ENCODE measurements around the gene RRAD.
A peak's percentile ranks its signal among the peaks of the same experiment; 100 is the strongest.

Gene RRAD

DNA sequence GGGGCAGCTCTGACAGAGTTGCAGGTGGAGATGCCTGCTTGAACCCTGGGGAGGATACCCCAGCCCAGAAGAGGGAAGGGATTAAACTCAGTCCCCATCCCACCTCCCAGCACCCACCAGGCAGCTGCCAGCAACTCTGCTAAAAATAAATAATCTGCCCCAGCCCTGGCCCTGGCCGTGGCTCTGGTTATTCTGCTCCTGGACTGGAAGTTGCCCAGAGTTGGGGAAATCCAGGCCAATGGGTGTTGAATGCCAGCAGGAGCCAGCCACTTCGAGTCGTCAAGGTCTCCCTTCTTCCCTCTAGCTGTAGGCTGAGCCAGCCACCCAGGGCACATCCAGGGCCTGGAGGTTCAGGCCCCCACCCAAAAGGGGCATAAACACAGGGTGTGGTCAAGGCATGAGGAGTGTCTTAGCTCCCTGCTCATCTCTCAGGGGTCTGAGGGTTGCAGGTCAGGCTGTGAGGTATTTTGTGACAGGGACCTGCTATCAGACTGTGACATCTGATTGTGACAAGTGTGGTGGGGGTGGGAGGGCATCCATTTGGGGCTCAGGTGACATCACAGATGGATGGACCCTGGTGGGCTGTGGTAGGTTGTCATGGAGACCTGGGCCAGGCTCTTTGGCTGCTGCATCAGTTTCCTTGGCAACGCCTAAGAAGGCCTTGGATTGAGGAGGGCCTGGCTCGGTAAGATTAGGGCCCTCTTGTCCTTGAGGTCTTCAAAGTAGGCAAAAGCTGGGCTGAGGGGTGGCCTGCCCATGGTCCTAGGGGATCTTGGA is 1.0 kb upstream of the RRAD start:
- Histone ChIP-seq H3K4me1 (ENCODE audit: control insufficient read depth, insufficient read depth, low read length, poor library complexity, severe bottlenecking) (peaks cover 6% of the 10 kb centered on the region), H3K9me3 (ENCODE audit: control insufficient read depth, low read length) (no peaks in the 10 kb centered on the region), H3K4me3 (ENCODE audit: insufficient read depth, low read depth, low read length, poor library complexity, severe bottlenecking) (no peak overlapping the region), H3K36me3 (ENCODE audit: control insufficient read depth, insufficient read depth, low read length) (no peaks in the 10 kb centered on the region), H3K27me3 (replicated peaks; ENCODE audit: control insufficient read depth, insufficient read depth, low read length, poor library complexity, severe bottlenecking) (peaks cover 12% of the 10 kb centered on the region), H3K27ac (ENCODE audit: insufficient read depth, low read length, poor library complexity, severe bottlenecking) (no peak overlapping the region)
- no peak for DNase-seq

DNA sequence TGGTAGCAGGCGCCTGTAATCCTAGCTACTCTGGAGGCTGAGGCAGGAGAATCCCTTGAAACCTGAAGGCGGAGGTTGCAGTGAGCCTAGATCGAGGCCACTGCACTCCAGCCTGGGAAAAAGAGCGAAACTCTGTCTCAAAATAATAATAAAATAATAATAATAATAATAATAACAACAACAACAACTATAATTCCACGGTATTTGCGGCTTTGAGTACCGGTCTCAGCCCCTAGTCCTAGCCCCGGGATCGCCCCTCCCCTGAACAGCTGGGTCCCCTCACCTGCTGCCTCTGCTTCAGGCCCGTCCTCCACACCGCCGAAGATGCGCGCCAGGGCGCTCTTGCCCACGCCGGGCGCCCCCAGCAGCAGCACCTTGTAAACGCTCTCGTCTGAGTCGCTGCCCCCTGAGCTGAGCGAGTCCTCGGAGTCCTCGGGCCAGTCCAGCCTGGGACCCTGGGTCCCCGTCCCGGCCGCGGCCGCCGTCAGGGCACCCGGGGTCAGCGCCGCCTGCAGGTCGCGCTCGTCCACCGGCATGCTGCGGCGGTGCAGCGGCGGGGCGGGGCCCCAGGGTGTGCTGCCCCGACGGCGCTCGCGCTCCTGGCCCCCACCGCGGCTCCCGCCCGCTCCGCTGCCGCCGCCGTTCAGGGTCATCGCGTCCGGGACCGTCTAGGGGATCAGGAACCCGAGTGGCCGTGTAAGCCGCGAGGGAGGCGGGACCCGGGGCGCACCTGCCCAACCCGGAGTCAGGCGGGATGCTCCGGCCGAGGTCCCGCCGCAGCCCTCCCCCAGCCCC is 611 bp downstream of the RRAD start:
- Histone ChIP-seq H3K36me3 (ENCODE audit: control insufficient read depth, insufficient read depth, low read length) (no peaks in the 10 kb centered on the region), H3K27ac (ENCODE audit: insufficient read depth, low read length, poor library complexity, severe bottlenecking) (no peak overlapping the region), H3K27me3 (replicated peaks; ENCODE audit: control insufficient read depth, insufficient read depth, low read length, poor library complexity, severe bottlenecking) (peaks cover 12% of the 10 kb centered on the region), H3K4me3 (ENCODE audit: insufficient read depth, low read depth, low read length, poor library complexity, severe bottlenecking) (peak overlapping the region; percentile 34), H3K9me3 (ENCODE audit: control insufficient read depth, low read length) (no peaks in the 10 kb centered on the region), H3K4me1 (ENCODE audit: control insufficient read depth, insufficient read depth, low read length, poor library complexity, severe bottlenecking) (peaks cover 6% of the 10 kb centered on the region)
- DNase-seq, result peak in 2 of 3 donors; percentile 5 to 22

DNA sequence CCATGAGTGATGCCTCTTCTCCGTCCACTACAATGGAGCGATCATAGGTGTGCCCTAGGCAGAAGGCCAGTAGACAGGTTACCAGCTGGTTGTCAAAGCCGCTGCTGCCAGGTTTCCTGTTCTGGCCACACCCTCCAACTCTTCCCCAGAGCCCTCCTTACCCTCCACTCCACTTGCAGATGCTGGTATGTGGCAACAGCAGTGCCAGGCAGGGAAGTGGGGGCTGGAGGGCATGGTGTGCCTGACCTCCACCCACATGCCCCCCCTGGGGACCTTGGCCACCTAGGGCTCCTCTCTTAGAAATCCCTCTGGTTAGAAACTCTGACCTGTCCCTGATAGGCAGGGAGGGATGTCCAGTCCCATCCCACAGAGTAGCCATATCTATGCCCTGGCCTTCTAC is 1.5 kb downstream of the RRAD start:
- no peak for DNase-seq
- H3K27ac ChIP-seq (ENCODE audit: insufficient read depth, low read length, poor library complexity, severe bottlenecking), result no peak overlapping the region
- peaks cover 12% of the 10 kb centered on the region for H3K27me3 ChIP-seq (replicated peaks; ENCODE audit: control insufficient read depth, insufficient read depth, low read length, poor library complexity, severe bottlenecking)

DNA sequence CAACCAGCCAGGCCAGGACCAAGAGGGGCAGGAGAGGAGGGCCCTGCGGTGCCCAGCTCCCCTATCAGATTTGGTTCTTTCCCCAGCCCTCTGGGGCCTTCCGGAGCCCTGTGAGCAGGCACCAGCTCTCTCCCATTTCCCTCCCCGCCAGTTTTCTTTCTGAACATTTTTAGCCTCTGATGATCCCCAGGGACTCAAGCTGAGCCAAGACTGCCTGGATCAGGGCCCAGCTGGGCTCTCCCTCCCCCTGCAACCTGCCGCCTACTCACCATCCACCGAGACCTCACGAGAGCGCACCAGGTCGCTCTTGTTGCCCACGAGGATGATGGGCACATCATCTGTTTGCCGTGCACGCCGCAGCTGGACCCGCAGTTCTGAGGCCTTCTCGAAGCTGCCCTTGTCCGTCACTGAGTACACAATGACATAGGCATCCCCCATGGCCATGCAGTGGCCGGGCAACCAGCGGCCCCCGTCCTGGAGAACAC is 2.0 kb downstream of the RRAD start:
- no peak for DNase-seq
- H3K36me3 ChIP-seq (ENCODE audit: control insufficient read depth, insufficient read depth, low read length), result no peaks in the 10 kb centered on the region
- no peaks in the 10 kb centered on the region for H3K9me3 ChIP-seq (ENCODE audit: control insufficient read depth, low read length)
- no peak overlapping the region for H3K27ac ChIP-seq (ENCODE audit: insufficient read depth, low read length, poor library complexity, severe bottlenecking)
- no peak overlapping the region for H3K4me3 ChIP-seq (ENCODE audit: insufficient read depth, low read depth, low read length, poor library complexity, severe bottlenecking)
- H3K27me3 ChIP-seq (replicated peaks; ENCODE audit: control insufficient read depth, insufficient read depth, low read length, poor library complexity, severe bottlenecking), result peaks cover 12% of the 10 kb centered on the region
- peaks cover 6% of the 10 kb centered on the region for H3K4me1 ChIP-seq (ENCODE audit: control insufficient read depth, insufficient read depth, low read length, poor library complexity, severe bottlenecking)

More for the DNA sequence above, 1.5 kb downstream of the RRAD start:
- Histone ChIP-seq H3K36me3 (ENCODE audit: control insufficient read depth, insufficient read depth, low read length) (no peaks in the 10 kb centered on the region), H3K4me1 (ENCODE audit: control insufficient read depth, insufficient read depth, low read length, poor library complexity, severe bottlenecking) (peaks cover 6% of the 10 kb centered on the region), H3K9me3 (ENCODE audit: control insufficient read depth, low read length) (no peaks in the 10 kb centered on the region), H3K4me3 (ENCODE audit: insufficient read depth, low read depth, low read length, poor library complexity, severe bottlenecking) (no peak overlapping the region)

DNA sequence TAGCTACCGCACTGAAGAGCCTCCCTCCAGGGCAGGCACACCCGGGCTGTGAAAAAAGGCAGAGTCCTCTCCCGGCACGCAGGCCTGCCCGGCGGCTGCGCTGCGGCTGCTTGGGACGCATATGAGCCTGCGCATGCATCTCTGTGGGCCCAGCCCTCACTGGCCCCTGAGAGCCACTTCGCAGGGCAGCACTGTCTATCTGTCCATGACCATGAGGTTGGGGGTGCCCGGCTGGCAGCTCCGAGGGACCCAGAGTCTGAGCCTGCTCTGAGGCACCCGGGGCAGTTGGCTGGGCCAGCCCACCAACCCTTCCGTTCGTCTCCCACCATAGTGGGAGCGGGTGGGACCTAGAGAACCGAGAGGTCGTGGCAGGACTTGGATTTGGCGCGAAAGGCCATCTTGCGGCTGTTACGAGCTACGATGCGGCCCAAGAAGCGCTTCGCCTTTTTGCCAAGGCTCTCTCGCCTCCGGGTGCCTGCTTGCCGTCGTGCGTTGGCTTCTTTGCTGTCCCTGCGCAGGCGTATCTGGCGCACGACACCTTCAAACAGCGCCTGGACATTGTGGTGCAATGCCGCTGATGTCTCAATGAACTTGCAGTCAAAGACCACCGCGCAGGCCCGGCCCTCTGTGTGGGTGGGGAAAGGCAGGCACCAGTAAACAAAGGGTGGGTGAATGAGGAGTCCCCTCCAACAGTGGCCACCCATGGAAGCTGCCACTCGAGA is 3.4 kb downstream of the RRAD start:
- Histone ChIP-seq H3K4me1 (ENCODE audit: control insufficient read depth, insufficient read depth, low read length, poor library complexity, severe bottlenecking) (peaks cover 6% of the 10 kb centered on the region), H3K4me3 (ENCODE audit: insufficient read depth, low read depth, low read length, poor library complexity, severe bottlenecking) (no peak overlapping the region), H3K36me3 (ENCODE audit: control insufficient read depth, insufficient read depth, low read length) (no peaks in the 10 kb centered on the region), H3K27ac (ENCODE audit: insufficient read depth, low read length, poor library complexity, severe bottlenecking) (no peak overlapping the region), H3K9me3 (ENCODE audit: control insufficient read depth, low read length) (no peaks in the 10 kb centered on the region), H3K27me3 (replicated peaks; ENCODE audit: control insufficient read depth, insufficient read depth, low read length, poor library complexity, severe bottlenecking) (peaks cover 12% of the 10 kb centered on the region)
- no peak for DNase-seq

DNA sequence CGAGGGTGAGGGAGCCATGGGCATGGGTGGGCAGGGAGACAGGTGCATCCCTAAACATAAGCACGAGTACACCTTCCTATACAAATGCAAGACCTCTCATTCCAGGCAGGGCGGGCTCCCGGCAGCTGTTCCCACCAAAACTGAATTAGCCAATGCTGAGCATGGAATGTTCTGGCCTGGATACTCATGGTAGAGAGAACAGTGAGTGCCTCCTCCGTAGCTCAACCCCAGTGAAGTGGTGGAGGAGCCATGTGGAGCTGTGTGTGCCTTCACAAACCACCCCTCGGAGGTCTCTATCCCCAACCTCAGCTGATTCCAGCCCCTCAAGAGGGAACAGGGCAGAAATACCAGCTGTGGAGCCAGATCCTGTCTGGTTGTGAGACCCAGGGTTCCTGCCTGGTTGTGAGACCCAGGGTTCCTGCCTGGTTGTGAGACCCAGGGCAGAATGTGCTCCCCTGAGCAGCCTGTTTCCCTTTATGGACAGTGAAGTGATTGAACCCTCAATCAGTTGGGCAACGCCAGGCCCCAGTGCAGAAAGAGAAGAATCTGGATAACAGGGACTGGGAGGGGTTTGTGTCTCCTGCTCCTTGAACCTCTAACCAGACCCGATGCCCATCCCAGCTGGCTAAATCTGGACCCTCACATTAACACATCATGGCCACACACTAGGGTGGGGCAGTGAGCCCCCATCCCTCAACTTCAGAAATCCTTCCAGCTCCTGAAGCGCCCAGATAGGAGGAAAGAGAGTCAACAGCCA is 4.2 kb downstream of the RRAD start:
- DNase-seq, result no peak
- Histone ChIP-seq H3K27me3 (replicated peaks; ENCODE audit: control insufficient read depth, insufficient read depth, low read length, poor library complexity, severe bottlenecking) (peaks cover 12% of the 10 kb centered on the region), H3K4me3 (ENCODE audit: insufficient read depth, low read depth, low read length, poor library complexity, severe bottlenecking) (no peak overlapping the region), H3K27ac (ENCODE audit: insufficient read depth, low read length, poor library complexity, severe bottlenecking) (no peak overlapping the region), H3K9me3 (ENCODE audit: control insufficient read depth, low read length) (no peaks in the 10 kb centered on the region), H3K4me1 (ENCODE audit: control insufficient read depth, insufficient read depth, low read length, poor library complexity, severe bottlenecking) (peaks cover 6% of the 10 kb centered on the region), H3K36me3 (ENCODE audit: control insufficient read depth, insufficient read depth, low read length) (no peaks in the 10 kb centered on the region)

DNA sequence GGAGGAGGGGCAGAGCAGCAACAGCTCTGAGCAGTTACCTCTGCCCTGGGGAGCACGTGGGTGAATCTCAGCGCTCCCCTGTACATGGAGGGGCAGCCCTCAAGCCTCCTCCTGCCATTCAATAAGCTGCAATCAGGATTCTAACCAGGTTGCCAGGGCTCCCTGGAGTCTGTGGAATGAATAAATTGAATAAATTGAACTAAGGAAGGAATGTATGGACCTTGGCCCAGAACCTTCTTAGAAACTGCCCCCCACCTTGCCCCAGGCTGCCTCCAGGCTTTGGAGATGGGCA is 5.1 kb downstream of the RRAD start:
- no peak for DNase-seq
- H3K4me3 ChIP-seq (ENCODE audit: insufficient read depth, low read depth, low read length, poor library complexity, severe bottlenecking), result no peak overlapping the region
- H3K27ac ChIP-seq (ENCODE audit: insufficient read depth, low read length, poor library complexity, severe bottlenecking), result no peak overlapping the region
- peaks cover 3% of the 10 kb centered on the region for H3K4me1 ChIP-seq (ENCODE audit: control insufficient read depth, insufficient read depth, low read length, poor library complexity, severe bottlenecking)
- H3K9me3 ChIP-seq (ENCODE audit: control insufficient read depth, low read length), result no peaks in the 10 kb centered on the region
- H3K27me3 ChIP-seq (replicated peaks; ENCODE audit: control insufficient read depth, insufficient read depth, low read length, poor library complexity, severe bottlenecking), result peaks cover 7% of the 10 kb centered on the region
- no peaks in the 10 kb centered on the region for H3K36me3 ChIP-seq (ENCODE audit: control insufficient read depth, insufficient read depth, low read length)

DNA sequence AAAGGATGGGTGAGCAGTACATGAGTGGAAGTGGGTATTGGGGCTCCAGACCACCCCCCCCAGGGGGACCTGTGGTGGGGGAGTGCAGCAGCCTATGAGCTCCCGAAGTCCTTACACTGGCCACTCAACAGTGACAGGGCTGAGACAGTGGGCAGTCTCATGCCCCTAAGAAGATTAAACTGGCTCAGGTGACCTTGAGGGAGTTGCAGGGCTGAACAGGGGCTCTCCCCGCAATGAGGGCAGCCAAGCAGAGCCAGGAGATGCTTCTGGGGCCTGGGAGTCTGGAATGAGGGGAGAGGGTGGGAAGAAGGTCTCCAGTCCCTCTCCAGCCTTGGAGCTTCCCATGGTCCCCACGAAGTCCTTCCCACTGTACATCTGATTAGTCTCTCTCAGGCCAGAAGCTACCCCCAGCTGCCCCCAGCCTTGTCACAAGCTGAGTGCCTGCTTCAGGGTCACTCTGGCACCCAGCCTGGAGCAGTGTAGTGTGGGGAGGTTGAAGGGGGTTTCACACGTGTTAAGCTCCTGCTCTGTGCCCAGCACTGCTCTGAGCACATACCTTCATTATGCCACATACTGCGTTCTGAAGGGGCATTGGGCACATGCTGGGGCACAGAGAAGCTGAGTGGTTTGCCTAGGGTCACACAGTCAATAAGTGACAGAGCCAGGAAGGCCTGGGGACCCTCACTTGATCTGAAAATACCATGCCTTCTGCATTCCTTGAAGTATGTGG is 5.6 kb downstream of the RRAD start:
- no peak for DNase-seq
- no peaks in the 10 kb centered on the region for H3K36me3 ChIP-seq (ENCODE audit: control insufficient read depth, insufficient read depth, low read length)
- H3K4me3 ChIP-seq (ENCODE audit: insufficient read depth, low read depth, low read length, poor library complexity, severe bottlenecking), result no peak overlapping the region
- no peaks in the 10 kb centered on the region for H3K9me3 ChIP-seq (ENCODE audit: control insufficient read depth, low read length)
- no peak overlapping the region for H3K27ac ChIP-seq (ENCODE audit: insufficient read depth, low read length, poor library complexity, severe bottlenecking)
- peaks cover 2% of the 10 kb centered on the region for H3K27me3 ChIP-seq (replicated peaks; ENCODE audit: control insufficient read depth, insufficient read depth, low read length, poor library complexity, severe bottlenecking)
- H3K4me1 ChIP-seq (ENCODE audit: control insufficient read depth, insufficient read depth, low read length, poor library complexity, severe bottlenecking), result no peaks in the 10 kb centered on the region

Data from effector memory CD4-positive, alpha-beta T cell (primary cell).